ENCODE measurements around the gene MIXL1.
"Not testable (repeated sequence)": the region's sequence is repeated elsewhere in the genome, so short reads cannot be mapped to it uniquely, and the experiment has no call there.

The MIXL1 gene

GRCh38 chr1:226216056-226216455 is 7.4 kb upstream of the MIXL1 start:
- no peak for DNase-seq

- DNase-seq: no peak
Observed at GRCh38 chr1:226217273-226217672, 6.2 kb upstream of the MIXL1 start.

- no peak for DNase-seq
Observed at GRCh38 chr1:226220473-226221189, 2.8 kb upstream of the MIXL1 start.

- DNase-seq: no peak
Observed at GRCh38 chr1:226222686-226223085, 778 bp upstream of the MIXL1 start.

GRCh38 chr1:226223786-226224244 is 351 bp downstream of the MIXL1 start:
- DNase-seq: no peak

- DNase-seq: no peak
Observed at GRCh38 chr1:226226601-226227000, 3.1 kb downstream of the MIXL1 start.

- DNase-seq: no peak
Observed at GRCh38 chr1:226233293-226233692, 9.8 kb downstream of the MIXL1 start.

GRCh38 chr1:226233806-226234205 is 10.3 kb downstream of the MIXL1 start:
- no peak for DNase-seq

- DNase-seq: no peak
Observed at GRCh38 chr1:226236826-226237225, 13.4 kb downstream of the MIXL1 start.

GRCh38 chr1:226239421-226239820 is 16.0 kb downstream of the MIXL1 start:
- DNase-seq: no peak

GRCh38 chr1:226248091-226248490 is 24.6 kb downstream of the MIXL1 start:
- DNase-seq: no peak

GRCh38 chr1:226248796-226249195 is 25.3 kb downstream of the MIXL1 start:
- no peak for DNase-seq

GRCh38 chr1:226250511-226250910 is 27.0 kb downstream of the MIXL1 start:
- no peak for DNase-seq

- DNase-seq: not testable (repeated sequence)
Observed at GRCh38 chr1:226252841-226253240, 29.4 kb downstream of the MIXL1 start.

GRCh38 chr1:226253933-226254332 is 30.5 kb downstream of the MIXL1 start:
- DNase-seq: no peak

- no peak for DNase-seq
Observed at GRCh38 chr1:226255380-226255779, 31.9 kb downstream of the MIXL1 start.

- no peak for DNase-seq
Observed at GRCh38 chr1:226261818-226262217, 38.4 kb downstream of the MIXL1 start.

- no peak for DNase-seq
Observed at GRCh38 chr1:226268421-226269124, 45.1 kb downstream of the MIXL1 start.

- not testable (repeated sequence) for DNase-seq
Observed at GRCh38 chr1:226272233-226272902, 48.9 kb downstream of the MIXL1 start.

GRCh38 chr1:226274138-226274537 is 50.7 kb downstream of the MIXL1 start:
- DNase-seq: no peak

GRCh38 chr1:226276077-226276682 is 52.7 kb downstream of the MIXL1 start:
- DNase-seq: no peak
